NCI-H2029 treated with DMSO at 0.1 percent for 48 hours (cell line): Measurements from ENCODE around the gene PPRC1.
A peak's percentile ranks its signal among the peaks of the same experiment; 100 is the strongest.

Experiments used
- DNase-seq: peaks from one replicate; lab custom pipeline; 2025; lab: John Stamatoyannopoulos, UW

The PPRC1 gene

GRCh38 chr10:102117391-102118159 lies 15.3 kb upstream of the PPRC1 start:
- peak; percentile 58 for DNase-seq

DNA sequence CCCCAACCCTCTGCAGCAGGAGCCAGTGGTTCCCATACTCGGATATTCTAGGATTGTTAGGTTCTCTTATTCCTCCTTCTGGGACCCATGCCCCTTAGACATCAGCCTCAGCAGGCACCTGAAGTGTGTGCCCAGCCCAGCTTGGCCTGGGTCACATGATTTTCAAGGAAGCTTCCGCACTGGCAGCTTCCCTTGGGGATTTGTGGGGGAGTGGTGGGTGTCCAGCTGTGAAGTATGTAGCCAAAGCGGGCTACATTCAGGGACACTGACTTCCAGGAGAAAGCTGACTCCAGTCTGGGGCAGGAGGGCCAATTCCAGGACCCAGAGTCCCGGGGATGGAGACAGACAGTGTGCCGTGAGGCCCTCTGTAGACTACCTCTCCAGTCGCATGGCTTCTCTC lies 14.0 kb upstream of the PPRC1 start:
- no peak for DNase-seq

- no peak for DNase-seq
Observed at GRCh38 chr10:102119417-102120141, 13.3 kb upstream of the PPRC1 start.

DNA sequence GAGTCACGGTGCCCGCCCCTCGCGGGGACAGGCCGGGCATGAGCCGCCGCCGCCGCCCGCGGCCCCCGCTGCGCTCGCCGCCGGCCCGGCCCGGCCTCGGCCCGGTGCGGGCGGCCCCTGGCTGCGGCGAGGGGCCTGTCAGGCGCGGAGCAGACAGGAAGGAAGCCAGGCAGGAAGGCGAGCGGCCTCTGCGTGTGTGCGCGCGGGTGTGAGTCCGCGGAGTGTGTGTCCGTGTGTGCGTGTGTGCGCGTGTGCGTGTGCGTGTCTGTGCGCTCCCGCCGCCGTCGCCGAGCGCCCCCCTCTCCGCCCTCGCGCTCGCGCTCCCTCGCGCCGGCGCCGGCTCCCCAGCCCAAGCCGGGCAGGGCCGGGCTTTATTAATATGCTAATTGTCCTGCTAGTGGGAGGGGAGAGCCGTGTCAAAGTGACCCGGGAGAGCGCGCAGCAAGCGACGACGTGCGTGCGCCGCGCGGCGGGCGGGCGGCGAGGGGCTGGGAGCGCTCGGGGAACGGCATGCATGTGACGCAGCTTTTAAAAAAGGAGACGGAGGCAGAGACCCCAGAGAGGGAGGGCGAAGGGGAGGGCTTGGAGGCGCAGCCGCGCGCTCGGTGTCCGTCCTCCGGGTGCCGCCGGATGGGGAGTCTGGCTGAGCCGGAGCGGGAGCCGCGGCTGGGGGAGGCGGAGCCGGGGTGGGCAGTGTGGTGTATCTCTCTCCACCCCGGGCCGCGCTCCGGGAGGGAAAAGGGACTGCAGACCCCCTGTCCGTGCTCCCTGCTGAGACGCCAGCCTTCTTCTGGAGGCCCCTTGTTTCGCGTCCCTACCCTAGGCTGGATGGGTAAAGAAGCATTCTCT lies 12.5 kb upstream of the PPRC1 start, which contains the start of gene LDB1:
Gene LDB1 (minus strand): TSS at position 227 of the 849 bp plus-strand sequence. CDS start 258 bp downstream, outside the sequence.
- no peak for DNase-seq

GRCh38 chr10:102120991-102121738 lies 11.7 kb upstream of the PPRC1 start:
- DNase-seq, result no peak

- no peak for DNase-seq
Observed at GRCh38 chr10:102121739-102122372, 11.0 kb upstream of the PPRC1 start.

GRCh38 chr10:102122450-102122849 lies 10.4 kb upstream of the PPRC1 start:
- no peak for DNase-seq

DNA sequence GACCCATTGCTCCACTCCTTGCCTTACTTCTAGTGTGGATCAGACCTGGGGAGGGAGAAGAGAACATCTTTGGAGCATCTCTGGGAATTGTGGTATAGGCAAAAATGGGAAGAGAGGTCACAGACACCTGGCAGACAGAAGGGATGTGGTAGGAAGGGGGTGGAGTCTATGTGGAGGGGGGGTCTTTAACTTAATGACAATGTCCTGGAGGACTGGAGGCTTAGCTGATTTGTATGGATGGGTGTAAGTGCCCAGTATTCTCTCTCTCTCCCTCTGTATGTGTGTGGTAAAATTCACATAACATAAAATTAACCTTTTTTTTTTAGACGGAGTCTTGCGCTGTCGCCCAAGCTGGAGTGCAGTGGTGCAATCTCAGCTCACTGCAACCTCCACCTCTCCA lies 9.6 kb upstream of the PPRC1 start:
- DNase-seq, result no peak

DNA sequence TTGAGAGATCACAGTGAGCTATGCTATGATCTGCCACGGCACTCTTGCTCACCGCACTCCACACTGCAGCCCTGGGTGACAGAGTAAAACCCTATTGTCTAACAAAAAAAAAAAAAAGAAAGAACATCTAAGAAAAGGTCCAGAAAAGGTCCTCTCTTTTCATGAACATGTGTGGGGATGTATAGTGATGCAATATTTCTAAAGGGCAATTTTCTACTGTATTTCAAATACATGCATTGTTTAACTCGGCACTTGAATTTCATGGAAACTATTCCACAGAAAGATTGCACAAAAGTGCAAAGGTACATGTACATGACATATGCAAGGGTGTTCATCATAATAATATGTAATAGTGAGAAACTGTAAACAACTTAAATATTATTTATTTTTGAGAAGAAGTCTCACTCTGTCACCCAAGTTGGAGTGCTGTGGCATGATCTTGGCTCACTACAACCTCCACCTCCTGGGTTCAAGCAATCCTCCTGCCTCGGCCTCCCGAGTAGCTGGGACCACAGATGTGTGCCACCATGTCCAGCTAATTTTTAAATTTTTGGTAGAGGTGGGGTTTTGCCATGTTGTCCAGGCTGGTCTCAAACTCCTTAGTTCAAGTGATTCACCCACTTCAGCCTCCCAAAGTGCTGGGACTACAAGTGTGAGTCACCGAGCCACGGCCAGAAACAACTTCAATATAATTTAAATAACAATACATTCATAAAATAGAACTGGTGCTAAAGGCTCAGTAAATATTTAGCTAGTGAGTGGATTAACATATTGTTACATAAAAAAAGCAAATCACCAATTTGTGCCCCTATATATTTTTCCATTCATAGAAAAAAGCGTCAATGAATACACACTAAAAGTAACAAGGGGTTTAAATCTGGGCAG lies 1.3 kb upstream of the PPRC1 start:
- DNase-seq, result no peak

GRCh38 chr10:102132193-102132562 lies 662 bp upstream of the PPRC1 start:
- no peak for DNase-seq

DNA sequence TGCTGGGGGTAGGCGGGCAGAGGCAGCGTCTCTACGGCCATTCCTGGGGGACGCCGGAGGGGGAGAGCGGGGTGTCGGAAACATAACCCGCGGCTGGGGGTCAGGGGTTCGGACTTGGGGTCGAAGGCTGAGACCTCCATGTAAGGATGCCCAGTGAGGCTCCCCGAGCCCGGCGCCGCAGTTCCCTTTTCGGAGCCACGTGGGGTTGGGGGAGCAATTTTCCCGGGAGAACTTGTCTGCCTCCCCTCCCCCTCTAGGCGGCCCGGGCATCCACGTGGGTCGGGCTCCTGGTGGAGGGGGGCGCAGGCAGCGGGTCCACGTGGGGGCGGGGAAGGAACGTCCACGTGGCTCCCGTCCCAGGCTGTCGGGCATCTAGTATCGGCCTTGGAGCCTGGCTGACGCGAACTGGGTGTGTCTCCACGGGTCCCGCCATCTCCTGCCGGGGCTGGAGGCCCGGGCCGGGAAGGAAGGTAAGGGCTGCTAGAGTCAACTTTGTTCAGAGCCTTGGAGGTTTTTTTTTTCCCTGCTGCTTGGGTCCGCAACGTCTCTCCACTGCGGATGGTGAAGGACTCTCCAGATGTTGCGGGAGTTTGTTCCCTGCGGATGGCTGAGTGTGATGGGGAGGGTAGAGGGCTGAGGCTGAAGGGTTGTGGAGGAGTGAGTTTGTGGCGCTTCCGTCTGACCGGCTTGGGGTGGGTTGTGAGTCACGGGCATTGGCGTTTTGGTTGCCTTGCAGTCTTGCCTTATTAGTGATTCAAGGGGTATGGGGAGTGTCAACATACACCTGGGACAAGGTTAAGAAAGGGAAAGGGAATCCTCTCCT lies 744 bp downstream of the PPRC1 start:
- DNase-seq, result no peak

DNA sequence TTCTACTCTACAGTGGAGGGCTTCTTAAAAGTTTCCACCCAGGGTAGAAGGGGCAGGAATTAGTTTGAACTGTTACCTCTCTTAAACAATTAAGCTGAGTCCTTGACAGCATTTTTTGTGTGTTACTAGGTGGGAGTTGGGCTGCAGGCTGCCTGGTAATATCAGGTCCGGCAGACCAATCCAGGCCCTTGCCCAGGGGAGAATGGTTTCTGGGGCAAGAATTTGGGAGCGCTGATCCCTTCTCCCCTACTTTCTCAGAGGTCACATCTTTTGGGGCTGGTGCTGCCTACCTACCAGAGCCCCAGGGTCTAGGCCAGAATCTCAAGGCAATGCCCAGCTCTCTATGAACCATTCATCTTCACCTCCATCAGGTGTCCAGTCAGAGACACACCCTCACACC lies 1.6 kb downstream of the PPRC1 start:
- no peak for DNase-seq

GRCh38 chr10:102135956-102136526 lies 3.2 kb downstream of the PPRC1 start:
- DNase-seq, result peak; percentile 29

GRCh38 chr10:102139281-102140110 lies 6.7 kb downstream of the PPRC1 start:
- DNase-seq, result no peak

DNA sequence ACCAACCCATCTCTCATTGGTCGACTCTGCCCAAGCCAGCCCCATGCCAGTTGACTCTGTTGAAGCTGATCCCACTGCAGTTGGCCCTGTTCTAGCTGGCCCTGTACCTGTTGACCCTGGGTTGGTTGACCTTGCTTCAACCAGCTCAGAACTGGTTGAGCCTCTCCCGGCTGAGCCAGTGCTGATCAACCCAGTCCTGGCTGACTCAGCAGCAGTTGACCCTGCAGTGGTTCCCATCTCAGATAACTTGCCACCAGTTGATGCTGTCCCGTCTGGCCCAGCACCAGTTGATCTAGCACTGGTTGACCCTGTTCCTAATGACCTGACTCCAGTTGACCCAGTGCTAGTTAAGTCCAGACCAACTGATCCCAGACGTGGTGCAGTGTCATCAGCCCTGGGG lies 7.4 kb downstream of the PPRC1 start:
- DNase-seq, result no peak

- DNase-seq, result no peak
Observed at GRCh38 chr10:102140913-102141540, 8.2 kb downstream of the PPRC1 start.

- no peak for DNase-seq
Observed at GRCh38 chr10:102141583-102142107, 8.8 kb downstream of the PPRC1 start.
